Stomach (tissue), 4 donors: ENCODE data around the gene MANBA.

ENCODE experiments used
- EP300 ChIP-seq: sonication (generic); formaldehyde crosslinking; IDR thresholded peaks from one replicate; pipeline ENCODE4 v1.6.1; 2017; ENCODE audit warnings: antibody characterized with exemption
- POLR2A ChIP-seq, 4 donors: fragments of 450-650 bp; IDR thresholded peaks; one replicate each; pipeline ENCODE4 v1.6.1; 2016; ENCODE audit warnings: antibody characterized with exemption in 4 of 4, control low read depth in 2 of 4, mild to moderate bottlenecking in 1 of 4, moderate library complexity in 1 of 4
- POLR2AphosphoS5 ChIP-seq, 3 donors: sonication (generic); formaldehyde crosslinking; IDR thresholded peaks; one replicate each; pipeline ENCODE4 v1.6.1; 2016; ENCODE audit warnings: antibody characterized with exemption in 3 of 3
- TF ChIP-seq, protein P1 (sequence below), 7 experiments: fragments of 450-650 bp in 4 of 7; fragments of 200-600 bp in 3 of 7; sonication (generic) in 3 of 7; IDR thresholded peaks; one replicate each; pipeline ENCODE4 v1.5.1; 2016 to 2019; ENCODE audit warnings: antibody characterized with exemption in 7 of 7, control low read depth in 2 of 7, mild to moderate bottlenecking in 1 of 7

DNA sequence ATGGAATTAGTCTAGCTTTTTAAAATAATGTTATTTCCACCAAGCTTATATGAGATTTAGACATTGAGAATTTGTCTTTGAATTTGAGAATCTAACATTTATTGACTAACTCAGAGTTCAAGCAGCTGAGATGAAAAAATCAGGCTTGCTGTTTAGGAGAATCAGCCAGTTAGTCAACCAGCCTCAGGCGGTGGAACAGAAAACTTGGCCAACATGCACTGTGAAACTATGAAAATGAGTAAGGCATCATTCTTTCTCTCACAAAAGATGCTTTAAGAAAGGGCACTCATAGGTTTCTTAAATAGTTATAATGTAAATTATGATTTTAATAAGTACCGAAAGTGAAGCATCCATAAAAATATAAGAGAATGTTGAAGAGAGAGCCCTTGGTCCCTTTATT lies 175.4 kb downstream of the MANBA start:
- TF ChIP-seq POLR2A (IDR thresholded peaks at IDR 0.05) (no peak), EP300 (no peak), POLR2AphosphoS5 (IDR thresholded peaks at IDR 0.05) (no peak)
- TF ChIP-seq, protein P1, sequence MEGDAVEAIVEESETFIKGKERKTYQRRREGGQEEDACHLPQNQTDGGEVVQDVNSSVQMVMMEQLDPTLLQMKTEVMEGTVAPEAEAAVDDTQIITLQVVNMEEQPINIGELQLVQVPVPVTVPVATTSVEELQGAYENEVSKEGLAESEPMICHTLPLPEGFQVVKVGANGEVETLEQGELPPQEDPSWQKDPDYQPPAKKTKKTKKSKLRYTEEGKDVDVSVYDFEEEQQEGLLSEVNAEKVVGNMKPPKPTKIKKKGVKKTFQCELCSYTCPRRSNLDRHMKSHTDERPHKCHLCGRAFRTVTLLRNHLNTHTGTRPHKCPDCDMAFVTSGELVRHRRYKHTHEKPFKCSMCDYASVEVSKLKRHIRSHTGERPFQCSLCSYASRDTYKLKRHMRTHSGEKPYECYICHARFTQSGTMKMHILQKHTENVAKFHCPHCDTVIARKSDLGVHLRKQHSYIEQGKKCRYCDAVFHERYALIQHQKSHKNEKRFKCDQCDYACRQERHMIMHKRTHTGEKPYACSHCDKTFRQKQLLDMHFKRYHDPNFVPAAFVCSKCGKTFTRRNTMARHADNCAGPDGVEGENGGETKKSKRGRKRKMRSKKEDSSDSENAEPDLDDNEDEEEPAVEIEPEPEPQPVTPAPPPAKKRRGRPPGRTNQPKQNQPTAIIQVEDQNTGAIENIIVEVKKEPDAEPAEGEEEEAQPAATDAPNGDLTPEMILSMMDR (IDR thresholded peaks at IDR 0.05): no peak
